Neural progenitor cell (in vitro differentiated cells): ENCODE data around the gene POP5. TPM values are rescaled to one million over a fixed set of nuclear protein-coding genes. Genes with fewer than 3 reads are reported as not detected.
A peak's percentile ranks its signal among the peaks of the same experiment; 100 is the strongest.
"Not testable (repeated sequence)": the region's sequence is repeated elsewhere in the genome, so short reads cannot be mapped to it uniquely, and the experiment has no call there.

Source experiments
- DNase-seq: peaks from one replicate; pipeline ENCODE4 v3.0.0-alpha.2; 2016; ENCODE audit warnings: low spot score
- H2AFZ ChIP-seq: fragments of 200-600 bp; sonication (generic); replicated peaks from 2 replicates; pipeline ENCODE4 v1.6.1; 2016; ENCODE audit warnings: antibody characterized with exemption
- H3F3A ChIP-seq: fragments of 200-600 bp; sonication (generic); 2 replicates; pipeline ENCODE4 v1.6.1; 2016; ENCODE audit warnings: antibody characterized with exemption, low read depth
- H3K27ac ChIP-seq: fragments of 200-600 bp; sonication (generic); 2 replicates; pipeline ENCODE4 v1.5.1; 2016; ENCODE audit warnings: mild to moderate bottlenecking
- H3K27me3 ChIP-seq: fragments of 200-600 bp; sonication (generic); 2 replicates; pipeline ENCODE4 v1.6.1; 2016; ENCODE audit warnings: mild to moderate bottlenecking, moderate library complexity
- H3K36me3 ChIP-seq: fragments of 200-600 bp; sonication (generic); 2 replicates; pipeline ENCODE4 v1.5.1; 2016
- H3K4me1 ChIP-seq: fragments of 200-600 bp; sonication (generic); 2 replicates; pipeline ENCODE4 v1.6.1; 2016; ENCODE audit warnings: mixed run types
- H3K4me2 ChIP-seq: fragments of 200-600 bp; sonication (generic); 2 replicates; pipeline ENCODE4 v1.6.1; 2016
- H3K4me3 ChIP-seq: fragments of 200-600 bp; sonication (generic); 2 replicates; pipeline ENCODE4 v1.5.1; 2016
- H3K79me2 ChIP-seq: fragments of 200-600 bp; sonication (generic); 2 replicates; pipeline ENCODE4 v1.6.1; 2016; ENCODE audit warnings: low read depth
- H3K9ac ChIP-seq: fragments of 200-600 bp; sonication (generic); 2 replicates; pipeline ENCODE4 v1.6.1; 2016
- H3K9me3 ChIP-seq: fragments of 200-600 bp; sonication (generic); 2 replicates; pipeline ENCODE4 v1.5.1; 2016; ENCODE audit warnings: low read depth
- H4K20me1 ChIP-seq: fragments of 200-600 bp; sonication (generic); 2 replicates; pipeline ENCODE4 v1.6.1; 2016; ENCODE audit warnings: low read depth
- H3K27ac Mint-ChIP-seq: 3 replicates; pipeline ENCODE4 v1.8.0; 2021; ENCODE audit warnings: mixed read lengths
- H3K27me3 Mint-ChIP-seq: 2 replicates; pipeline ENCODE4 v1.8.0; 2022; ENCODE audit warnings: low read depth, mild to moderate bottlenecking, inconsistent platforms, moderate library complexity, mixed read lengths; ENCODE audit not compliant: insufficient read depth
- H3K36me3 Mint-ChIP-seq: 3 replicates; pipeline ENCODE4 v1.8.0; 2021; ENCODE audit warnings: mixed read lengths
- H3K4me1 Mint-ChIP-seq: 3 replicates; pipeline ENCODE4 v1.8.0; 2021; ENCODE audit warnings: mixed read lengths
- H3K4me3 Mint-ChIP-seq: 3 replicates; pipeline ENCODE4 v1.8.0; 2021; ENCODE audit warnings: mild to moderate bottlenecking, moderate library complexity, mixed read lengths
- H3K9me3 Mint-ChIP-seq: 3 replicates; pipeline ENCODE4 v1.8.0; 2020; ENCODE audit warnings: mixed read lengths
- EZH2 ChIP-seq: fragments of 200-600 bp; sonication (generic); IDR thresholded peaks from 2 replicates; pipeline ENCODE4 v1.6.1; 2017; ENCODE audit warnings: antibody characterized with exemption, mild to moderate bottlenecking, moderate library complexity
- EZH2phosphoT487 ChIP-seq: fragments of 200-600 bp; sonication (generic); IDR thresholded peaks from 2 replicates; pipeline ENCODE4 v1.6.1; 2017; ENCODE audit warnings: antibody characterized with exemption
- total RNA-seq: library from RNA; depleted of rRNA; stranded (reverse); fragments of >200 nt; gene quantifications from 2 replicates; pipeline ENCODE4 v1.2.3, GENCODE V29; 2015; ENCODE audit warnings: low replicate concordance
- TF ChIP-seq, protein P1 (sequence below): fragments of 200-600 bp; sonication (generic); IDR thresholded peaks from 2 replicates; pipeline ENCODE4 v1.5.1; 2017; ENCODE audit warnings: antibody characterized with exemption, mild to moderate bottlenecking

POP5 gene
- total RNA-seq, 1 donor from 2014 or later, result 42.7 TPM

DNA sequence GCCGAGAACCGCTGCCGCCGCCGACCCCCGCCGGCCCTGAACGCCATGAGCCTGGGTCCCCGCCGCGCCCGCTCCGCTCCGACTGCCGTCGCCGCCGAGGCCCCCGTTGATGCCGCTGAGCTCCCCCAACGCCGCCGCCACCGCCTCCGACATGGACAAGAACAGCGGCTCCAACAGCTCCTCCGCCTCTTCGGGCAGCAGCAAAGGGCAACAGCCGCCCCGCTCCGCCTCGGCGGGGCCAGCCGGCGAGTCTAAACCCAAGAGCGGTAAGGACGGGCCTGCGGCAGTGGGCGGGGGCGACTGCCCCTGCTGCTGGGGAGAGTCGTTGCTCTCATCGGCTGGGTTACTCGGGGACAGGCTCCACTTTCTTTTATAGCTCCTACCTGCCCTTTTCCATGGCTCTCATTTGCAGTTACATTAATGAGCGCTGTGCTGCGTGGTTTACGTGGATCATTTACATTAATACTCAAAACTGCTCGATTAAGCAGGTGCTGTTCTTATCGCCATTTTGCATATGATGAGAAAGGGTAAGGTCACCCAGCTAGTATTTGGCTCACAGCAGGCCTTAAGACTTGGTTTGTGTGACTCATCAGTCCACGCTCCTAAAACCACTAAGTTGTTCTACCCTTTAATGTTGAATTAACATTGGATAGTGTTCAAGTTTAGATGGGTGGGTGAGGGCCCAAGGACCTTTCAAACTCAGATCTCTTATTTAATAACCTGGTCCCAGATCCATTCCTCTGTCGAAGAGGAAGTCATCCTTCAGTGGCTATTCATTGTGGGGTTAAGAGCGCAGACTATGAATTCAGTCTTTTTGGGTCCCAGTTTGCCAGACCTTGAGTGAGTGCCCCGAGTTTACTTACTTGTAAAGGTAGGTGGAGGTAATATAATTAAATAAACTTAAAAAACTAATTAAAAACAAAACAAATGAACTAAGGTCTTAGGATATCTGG is 46.2 kb downstream of the POP5 start:
- H3K27me3 ChIP-seq, result no peaks in the 10 kb centered on the region
- peak; percentile 78 for DNase-seq
- peak overlapping the region; percentile 85 for H3K4me2 ChIP-seq
- Mint-ChIP-seq H3K36me3 (peaks cover 7% of the 10 kb centered on the region), H3K4me1 (peaks cover 27% of the 10 kb centered on the region), H3K27me3 (peaks cover 6% of the 10 kb centered on the region), H3K9me3 (no peaks in the 10 kb centered on the region), H3K27ac (peak overlapping the region; percentile 74), H3K4me3 (peak overlapping the region; percentile 96)
- H3F3A ChIP-seq, result peaks cover 6% of the 10 kb centered on the region
- TF ChIP-seq EZH2 (no peak), EZH2phosphoT487 (no peak)
- TF ChIP-seq, protein P1, sequence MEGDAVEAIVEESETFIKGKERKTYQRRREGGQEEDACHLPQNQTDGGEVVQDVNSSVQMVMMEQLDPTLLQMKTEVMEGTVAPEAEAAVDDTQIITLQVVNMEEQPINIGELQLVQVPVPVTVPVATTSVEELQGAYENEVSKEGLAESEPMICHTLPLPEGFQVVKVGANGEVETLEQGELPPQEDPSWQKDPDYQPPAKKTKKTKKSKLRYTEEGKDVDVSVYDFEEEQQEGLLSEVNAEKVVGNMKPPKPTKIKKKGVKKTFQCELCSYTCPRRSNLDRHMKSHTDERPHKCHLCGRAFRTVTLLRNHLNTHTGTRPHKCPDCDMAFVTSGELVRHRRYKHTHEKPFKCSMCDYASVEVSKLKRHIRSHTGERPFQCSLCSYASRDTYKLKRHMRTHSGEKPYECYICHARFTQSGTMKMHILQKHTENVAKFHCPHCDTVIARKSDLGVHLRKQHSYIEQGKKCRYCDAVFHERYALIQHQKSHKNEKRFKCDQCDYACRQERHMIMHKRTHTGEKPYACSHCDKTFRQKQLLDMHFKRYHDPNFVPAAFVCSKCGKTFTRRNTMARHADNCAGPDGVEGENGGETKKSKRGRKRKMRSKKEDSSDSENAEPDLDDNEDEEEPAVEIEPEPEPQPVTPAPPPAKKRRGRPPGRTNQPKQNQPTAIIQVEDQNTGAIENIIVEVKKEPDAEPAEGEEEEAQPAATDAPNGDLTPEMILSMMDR, result no peak
- peak overlapping the region; percentile 99 for H3K4me3 ChIP-seq
- H2AFZ ChIP-seq, result peak overlapping the region; percentile 86
- peak overlapping the region; percentile 95 for H3K9ac ChIP-seq
- H3K4me1 ChIP-seq, result peaks cover 28% of the 10 kb centered on the region
- H3K9me3 ChIP-seq, result no peaks in the 10 kb centered on the region
- no peaks in the 10 kb centered on the region for H3K36me3 ChIP-seq
- peaks cover 53% of the 10 kb centered on the region for H4K20me1 ChIP-seq
- peak overlapping the region; percentile 50 for H3K27ac ChIP-seq
- H3K79me2 ChIP-seq, result peaks cover 59% of the 10 kb centered on the region

DNA sequence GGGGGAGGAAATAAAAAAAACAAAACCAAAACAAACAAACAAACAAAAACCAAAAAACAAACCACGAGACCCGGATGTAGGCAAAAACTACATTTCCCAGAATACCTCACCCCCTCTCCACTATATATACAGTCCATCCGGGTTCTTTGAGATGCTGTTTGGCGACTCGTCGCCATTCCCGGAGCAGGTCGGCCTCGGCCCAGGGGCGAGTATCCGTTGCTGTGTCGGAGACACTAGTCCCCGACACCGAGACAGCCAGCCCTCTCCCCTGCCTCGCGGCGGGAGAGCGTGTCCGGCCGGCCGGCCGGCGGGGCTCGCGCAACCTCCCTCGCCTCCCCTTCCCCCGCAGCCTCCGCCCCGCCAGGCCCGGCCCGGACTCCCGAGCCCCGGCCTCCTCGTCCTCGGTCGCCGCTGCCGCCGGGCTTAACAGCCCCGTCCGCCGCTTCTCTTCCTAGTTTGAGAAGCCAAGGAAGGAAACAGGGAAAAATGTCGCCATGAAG is 46.9 kb downstream of the POP5 start, which contains the start of gene RNF10:
Gene RNF10, plus strand, starts transcription at position 154 of the 500 bp plus-strand sequence. CDS start 456 bp downstream, outside the sequence.
- peak within 1 kb of the TSS; percentile 86 for H2AFZ ChIP-seq
- H3K4me1 Mint-ChIP-seq, result peaks cover 35% of the 10 kb centered on the region
- peaks cover 6% of the 10 kb centered on the region for H3K27me3 Mint-ChIP-seq
- peaks cover 13% of the 10 kb centered on the region for H3F3A ChIP-seq
- peaks cover 4% of the 10 kb centered on the region for H3K36me3 Mint-ChIP-seq
- H3K27ac Mint-ChIP-seq, result peak within 1 kb of the TSS; percentile 85
- TF ChIP-seq EZH2phosphoT487, result no peak
- no peak for TF ChIP-seq EZH2
- TF ChIP-seq, protein P1, result no peak
- H3K79me2 ChIP-seq, result peaks cover 51% of the 10 kb centered on the region
- H3K9me3 ChIP-seq, result no peaks in the 10 kb centered on the region
- peak; percentile 93 for DNase-seq
- H4K20me1 ChIP-seq, result peaks cover 46% of the 10 kb centered on the region
- H3K27ac ChIP-seq, result peak within 1 kb of the TSS; percentile 50
- no peaks in the 10 kb centered on the region for H3K36me3 ChIP-seq
- no peaks in the 10 kb centered on the region for H3K27me3 ChIP-seq
- peak within 1 kb of the TSS; percentile 99 for H3K4me3 ChIP-seq
- H3K9ac ChIP-seq, result peak within 1 kb of the TSS; percentile 95
- H3K4me1 ChIP-seq, result peaks cover 36% of the 10 kb centered on the region
- peak within 1 kb of the TSS; percentile 96 for H3K4me3 Mint-ChIP-seq
- no peaks in the 10 kb centered on the region for H3K9me3 Mint-ChIP-seq
- peak within 1 kb of the TSS; percentile 85 for H3K4me2 ChIP-seq

GRCh38 chr12:120532701-120533238 is 48.4 kb downstream of the POP5 start:
- H3K4me3 Mint-ChIP-seq, result no peak overlapping the region
- Histone ChIP-seq H3K4me3 (no peak overlapping the region), H3K79me2 (peaks cover 45% of the 10 kb centered on the region), H3K4me2 (no peak overlapping the region), H3K36me3 (no peaks in the 10 kb centered on the region), H3K9ac (no peak overlapping the region), H3F3A (peaks cover 15% of the 10 kb centered on the region), H3K27me3 (no peaks in the 10 kb centered on the region), H3K4me1 (peaks cover 28% of the 10 kb centered on the region), H2AFZ (no peak overlapping the region), H4K20me1 (peaks cover 31% of the 10 kb centered on the region), H3K9me3 (no peaks in the 10 kb centered on the region), H3K27ac (no peak overlapping the region)
- peaks cover 4% of the 10 kb centered on the region for H3K36me3 Mint-ChIP-seq
- H3K27ac Mint-ChIP-seq, result no peak overlapping the region
- DNase-seq, result no peak
- TF ChIP-seq EZH2, result no peak
- TF ChIP-seq, protein P1, result no peak
- TF ChIP-seq EZH2phosphoT487, result no peak
- H3K4me1 Mint-ChIP-seq, result peaks cover 37% of the 10 kb centered on the region
- H3K9me3 Mint-ChIP-seq, result no peaks in the 10 kb centered on the region
- peaks cover 6% of the 10 kb centered on the region for H3K27me3 Mint-ChIP-seq

DNA sequence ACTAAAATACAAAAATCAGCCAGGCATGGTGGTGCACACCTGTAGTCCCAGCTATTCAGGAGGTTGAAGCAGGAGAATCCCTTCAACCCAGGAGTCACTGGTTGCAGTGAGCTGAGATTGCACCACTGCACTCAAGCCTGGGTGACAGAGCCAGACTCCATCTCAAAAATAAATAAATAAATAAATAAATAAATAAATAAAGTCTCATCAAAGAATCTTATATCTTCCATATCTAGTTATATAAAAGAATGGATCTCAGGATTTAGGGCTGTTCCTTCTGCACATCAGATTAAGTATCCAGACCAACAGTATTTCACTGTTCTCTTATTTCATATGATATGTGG is 50.8 kb downstream of the POP5 start:
- H4K20me1 ChIP-seq, H3K36me3 Mint-ChIP-seq, H3K27ac Mint-ChIP-seq, H3K9me3 ChIP-seq, H3K27me3 Mint-ChIP-seq, H3K4me2 ChIP-seq, H3K27ac ChIP-seq, H3K4me3 ChIP-seq, H2AFZ ChIP-seq, H3K9me3 Mint-ChIP-seq, H3K4me3 Mint-ChIP-seq, H3K27me3 ChIP-seq, DNase-seq, H3K36me3 ChIP-seq, H3K9ac ChIP-seq: not testable (repeated sequence)
- H3K4me1 Mint-ChIP-seq, result peaks cover 20% of the 10 kb centered on the region
- Histone ChIP-seq H3K79me2 (peaks cover 28% of the 10 kb centered on the region), H3F3A (peaks cover 23% of the 10 kb centered on the region), H3K4me1 (peaks cover 11% of the 10 kb centered on the region)
